ENCODE data around the gene GFOD2. TPM values are rescaled to one million over a fixed set of nuclear protein-coding genes. Genes with fewer than 3 reads are reported as not detected.

GFOD2 gene
- total and polyA plus RNA-seq, 2 of the 13 experiments (the other 11 are each of a cell fraction or from before 2014, with no cell fraction given), result 11.1 to 17.2 TPM

DNA sequence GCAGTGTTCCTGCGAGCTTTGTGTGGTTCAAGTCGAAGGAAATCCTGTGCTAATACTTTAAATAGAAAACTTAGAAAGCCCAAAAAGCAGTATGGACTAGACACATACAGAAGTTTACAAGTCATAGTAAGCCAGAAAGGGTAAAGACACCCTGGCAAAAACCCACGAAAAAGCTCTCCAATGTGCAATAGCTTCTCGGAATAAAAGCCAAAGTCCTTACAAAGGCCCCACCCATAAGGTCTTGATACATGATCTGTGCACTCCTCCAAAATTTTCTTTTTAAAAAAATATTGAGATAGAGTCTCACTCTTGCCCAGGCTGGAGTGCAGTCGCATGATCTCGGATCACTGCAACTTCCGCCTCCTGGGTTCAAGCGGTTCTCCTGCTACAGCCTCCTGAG is 42.2 kb downstream of the GFOD2 start:
- DNase-seq (ENCODE audit: low spot score) (no peak), FAIRE-seq (no peak), ATAC-seq (no peak)
- POLR2A ChIA-PET, result no interaction called here
- H2AFZ ChIP-seq (ENCODE audit: low read length), result no peak overlapping the region
- H3K9ac ChIP-seq (ENCODE audit: insufficient read depth, low read depth, low read length), result no peak overlapping the region
- intact Hi-C loops (cut with micrococcal nuclease; ENCODE audit: unreplicated experiment) (no loop called here), in situ Hi-C loops (cut with HindIII; ENCODE audit: extremely low pct_ligation_motif_present, low pct_unique_long_range_greater_than_20kb) (no loop called here)
- no peaks in the 10 kb centered on the region for H4K20me1 ChIP-seq (ENCODE audit: insufficient read depth, low read length)
- H3K36me3 ChIP-seq (replicated peaks in 1 of 2; ENCODE audit: control insufficient read depth in 1 of 2, insufficient read depth in 2 of 2, low read length in 2 of 2), result peaks cover 3 to 8% of the 10 kb centered on the region in 2 experiments; a peak in 4 of 5 replicates
- H3K4me2 ChIP-seq (ENCODE audit: low read depth, low read length), result no peak overlapping the region
- no peak overlapping the region for H3K27ac ChIP-seq (ENCODE audit: extremely low read length, insufficient read depth, low read length)
- TF ChIP-seq JUNB (CRISPR knock-in tag; IDR thresholded peaks at IDR 0.05; ENCODE audit: borderline replicate concordance) (no peak), ZNF557 (CRISPR knock-in tag; IDR thresholded peaks at IDR 0.05) (no peak), NFATC3 (CRISPR knock-in tag; IDR thresholded peaks at IDR 0.05) (no peak), XBP1 (CRISPR knock-in tag; IDR thresholded peaks at IDR 0.05) (no peak)
- no peaks in the 10 kb centered on the region for H3K79me2 ChIP-seq (ENCODE audit: insufficient read depth, low read length)
- no peak overlapping the region for H3K4me3 ChIP-seq (replicated peaks in 1 of 3; ENCODE audit: insufficient read depth in 1 of 3, low read depth in 2 of 3, low read length in 3 of 3)
- no peaks in the 10 kb centered on the region for H3K27me3 ChIP-seq (ENCODE audit: control insufficient read depth in 1 of 2, insufficient read depth in 2 of 2, low read length in 2 of 2)
- WGBS (ENCODE audit: low lambda C conversion rate), result 84% methylated on average over 8 of the region's 8 CpGs
- CTCF ChIA-PET (ENCODE audit: low intra/inter-chr PET ratio, low total read pairs), result no interaction called here
- H3K4me1 ChIP-seq (ENCODE audit: insufficient read depth, low read length), result 0 out of 2 replicates have a peak, but pooled peaks cover 5% of the 10 kb centered on the region
- H3K9me3 ChIP-seq (ENCODE audit: low read length), result no peaks in the 10 kb centered on the region
- BruUV-seq (replicated peaks), result no TSS peak

DNA sequence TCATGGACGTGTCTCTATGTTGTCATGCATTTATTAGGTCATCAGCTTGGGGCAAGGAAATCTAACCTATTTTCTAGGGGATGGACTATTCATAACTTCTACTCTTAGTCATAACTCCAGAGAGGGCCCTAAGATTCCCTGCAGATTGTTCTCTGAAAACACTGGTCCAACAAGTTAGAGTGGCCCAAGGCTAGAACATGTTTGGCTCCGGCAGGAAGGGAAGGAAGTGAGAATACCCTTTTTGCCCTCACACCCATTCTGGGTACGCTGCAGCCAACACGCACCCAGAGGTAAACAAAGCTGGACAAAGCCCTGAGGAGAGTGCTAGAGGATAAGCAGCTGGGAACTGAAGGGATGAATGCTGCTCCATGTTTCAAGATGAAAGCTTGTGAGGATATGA is 42.6 kb downstream of the GFOD2 start:
- H3K27ac ChIP-seq (ENCODE audit: extremely low read length, insufficient read depth, low read length), result no peak overlapping the region
- no peak overlapping the region for H3K4me2 ChIP-seq (ENCODE audit: low read depth, low read length)
- BruUV-seq (replicated peaks), result no TSS peak
- DNase-seq (ENCODE audit: low spot score), result no peak
- H3K79me2 ChIP-seq (ENCODE audit: insufficient read depth, low read length), result no peaks in the 10 kb centered on the region
- 97% methylated on average over 4 of the region's 4 CpGs for WGBS (ENCODE audit: low lambda C conversion rate)
- ATAC-seq, result no peak
- H3K9me3 ChIP-seq (ENCODE audit: low read length), result no peaks in the 10 kb centered on the region
- no peak overlapping the region for H3K4me3 ChIP-seq (replicated peaks in 1 of 3; ENCODE audit: insufficient read depth in 1 of 3, low read depth in 2 of 3, low read length in 3 of 3)
- no peak overlapping the region for H2AFZ ChIP-seq (ENCODE audit: low read length)
- ChIA-PET CTCF (ENCODE audit: low intra/inter-chr PET ratio, low total read pairs) (no interaction called here), POLR2A (no interaction called here)
- H3K9ac ChIP-seq (ENCODE audit: insufficient read depth, low read depth, low read length), result no peak overlapping the region
- H3K4me1 ChIP-seq (ENCODE audit: insufficient read depth, low read length), result 0 out of 2 replicates have a peak, but pooled peaks cover 5% of the 10 kb centered on the region
- H3K36me3 ChIP-seq (replicated peaks in 1 of 2; ENCODE audit: control insufficient read depth in 1 of 2, insufficient read depth in 2 of 2, low read length in 2 of 2), result peaks cover 3 to 8% of the 10 kb centered on the region in 2 experiments; a peak in 4 of 5 replicates
- FAIRE-seq, result no peak
- no peaks in the 10 kb centered on the region for H3K27me3 ChIP-seq (ENCODE audit: control insufficient read depth in 1 of 2, insufficient read depth in 2 of 2, low read length in 2 of 2)
- intact Hi-C loops (cut with micrococcal nuclease; ENCODE audit: unreplicated experiment) (no loop called here), in situ Hi-C loops (cut with HindIII; ENCODE audit: extremely low pct_ligation_motif_present, low pct_unique_long_range_greater_than_20kb) (no loop called here)
- H4K20me1 ChIP-seq (ENCODE audit: insufficient read depth, low read length), result no peaks in the 10 kb centered on the region
- TF ChIP-seq ZNF296 (CRISPR knock-in tag; conservative IDR thresholded peaks at IDR 0.05) (no peak), SRF (IDR thresholded peaks at IDR 0.05; ENCODE audit: low read depth, low read length) (no peak), THYN1 (CRISPR knock-in tag; IDR thresholded peaks at IDR 0.05; ENCODE audit: borderline replicate concordance, low read depth) (no peak), TSC22D2 (CRISPR knock-in tag; IDR thresholded peaks at IDR 0.05; ENCODE audit: borderline replicate concordance) (no peak), KLF9 (CRISPR knock-in tag; IDR thresholded peaks at IDR 0.05; ENCODE audit: low read depth) (no peak), ZNF24 (IDR thresholded peaks at IDR 0.05) (no peak)
- TF ChIP-seq, protein P1, sequence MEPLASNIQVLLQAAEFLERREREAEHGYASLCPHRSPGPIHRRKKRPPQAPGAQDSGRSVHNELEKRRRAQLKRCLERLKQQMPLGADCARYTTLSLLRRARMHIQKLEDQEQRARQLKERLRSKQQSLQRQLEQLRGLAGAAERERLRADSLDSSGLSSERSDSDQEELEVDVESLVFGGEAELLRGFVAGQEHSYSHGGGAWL (CRISPR knock-in tag; IDR thresholded peaks at IDR 0.05), result no peak
- TF ChIP-seq, protein P2, sequence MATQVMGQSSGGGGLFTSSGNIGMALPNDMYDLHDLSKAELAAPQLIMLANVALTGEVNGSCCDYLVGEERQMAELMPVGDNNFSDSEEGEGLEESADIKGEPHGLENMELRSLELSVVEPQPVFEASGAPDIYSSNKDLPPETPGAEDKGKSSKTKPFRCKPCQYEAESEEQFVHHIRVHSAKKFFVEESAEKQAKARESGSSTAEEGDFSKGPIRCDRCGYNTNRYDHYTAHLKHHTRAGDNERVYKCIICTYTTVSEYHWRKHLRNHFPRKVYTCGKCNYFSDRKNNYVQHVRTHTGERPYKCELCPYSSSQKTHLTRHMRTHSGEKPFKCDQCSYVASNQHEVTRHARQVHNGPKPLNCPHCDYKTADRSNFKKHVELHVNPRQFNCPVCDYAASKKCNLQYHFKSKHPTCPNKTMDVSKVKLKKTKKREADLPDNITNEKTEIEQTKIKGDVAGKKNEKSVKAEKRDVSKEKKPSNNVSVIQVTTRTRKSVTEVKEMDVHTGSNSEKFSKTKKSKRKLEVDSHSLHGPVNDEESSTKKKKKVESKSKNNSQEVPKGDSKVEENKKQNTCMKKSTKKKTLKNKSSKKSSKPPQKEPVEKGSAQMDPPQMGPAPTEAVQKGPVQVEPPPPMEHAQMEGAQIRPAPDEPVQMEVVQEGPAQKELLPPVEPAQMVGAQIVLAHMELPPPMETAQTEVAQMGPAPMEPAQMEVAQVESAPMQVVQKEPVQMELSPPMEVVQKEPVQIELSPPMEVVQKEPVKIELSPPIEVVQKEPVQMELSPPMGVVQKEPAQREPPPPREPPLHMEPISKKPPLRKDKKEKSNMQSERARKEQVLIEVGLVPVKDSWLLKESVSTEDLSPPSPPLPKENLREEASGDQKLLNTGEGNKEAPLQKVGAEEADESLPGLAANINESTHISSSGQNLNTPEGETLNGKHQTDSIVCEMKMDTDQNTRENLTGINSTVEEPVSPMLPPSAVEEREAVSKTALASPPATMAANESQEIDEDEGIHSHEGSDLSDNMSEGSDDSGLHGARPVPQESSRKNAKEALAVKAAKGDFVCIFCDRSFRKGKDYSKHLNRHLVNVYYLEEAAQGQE (IDR thresholded peaks at IDR 0.05; ENCODE audit: borderline replicate concordance in 1 of 2, low read depth in 1 of 2, low read length in 2 of 2), result no peak
- TF ChIP-seq, protein P3, sequence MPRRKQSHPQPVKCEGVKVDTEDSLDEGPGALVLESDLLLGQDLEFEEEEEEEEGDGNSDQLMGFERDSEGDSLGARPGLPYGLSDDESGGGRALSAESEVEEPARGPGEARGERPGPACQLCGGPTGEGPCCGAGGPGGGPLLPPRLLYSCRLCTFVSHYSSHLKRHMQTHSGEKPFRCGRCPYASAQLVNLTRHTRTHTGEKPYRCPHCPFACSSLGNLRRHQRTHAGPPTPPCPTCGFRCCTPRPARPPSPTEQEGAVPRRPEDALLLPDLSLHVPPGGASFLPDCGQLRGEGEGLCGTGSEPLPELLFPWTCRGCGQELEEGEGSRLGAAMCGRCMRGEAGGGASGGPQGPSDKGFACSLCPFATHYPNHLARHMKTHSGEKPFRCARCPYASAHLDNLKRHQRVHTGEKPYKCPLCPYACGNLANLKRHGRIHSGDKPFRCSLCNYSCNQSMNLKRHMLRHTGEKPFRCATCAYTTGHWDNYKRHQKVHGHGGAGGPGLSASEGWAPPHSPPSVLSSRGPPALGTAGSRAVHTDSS (CRISPR knock-in tag; conservative IDR thresholded peaks at IDR 0.05), result no peak
